ENCODE measurements around the gene LSM3. TPM values are rescaled to one million over a fixed set of nuclear protein-coding genes. Genes with fewer than 3 reads are reported as not detected.

LSM3 gene
- total and polyA plus RNA-seq, 12 donors, result 4.1 to 25.8 (median 9.5) TPM

DNA sequence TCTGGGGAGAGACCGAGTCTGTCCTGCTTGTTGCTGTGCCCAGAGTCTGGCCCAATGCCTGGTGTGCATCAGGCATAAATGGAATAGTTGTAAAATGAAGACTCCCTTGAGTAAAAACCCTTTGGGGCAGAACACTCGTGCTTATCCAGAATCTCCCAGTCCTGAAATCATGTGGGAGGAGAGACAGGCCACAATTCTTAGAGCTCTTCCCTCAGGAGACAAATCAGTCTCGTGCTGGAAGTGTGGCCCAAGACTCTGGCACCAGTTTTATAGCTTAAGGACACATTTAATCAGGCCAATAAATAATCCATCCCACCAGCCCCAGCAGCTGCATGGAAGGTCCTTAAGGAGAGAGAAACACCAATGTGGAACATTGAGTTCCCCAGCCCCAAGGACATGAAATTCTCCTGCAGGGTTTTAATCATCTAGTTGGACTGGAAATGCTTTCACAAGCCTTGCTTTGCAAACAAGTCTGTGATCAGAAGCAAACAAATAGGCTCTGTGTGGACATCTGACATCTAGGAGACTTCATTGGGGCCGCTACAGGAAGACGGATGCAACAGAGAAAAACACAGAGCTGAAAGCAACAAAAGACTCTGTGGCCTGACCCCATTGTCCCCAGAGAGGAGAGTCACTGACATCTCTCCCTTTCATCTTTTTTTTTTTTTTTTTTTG is 70.4 kb downstream of the LSM3 start:
- Histone ChIP-seq H3K27me3 (no peaks in the 10 kb centered on the region), H3K36me3 (replicated peaks in 1 of 2) (no peaks in the 10 kb centered on the region), H3K4me1 (replicated peaks in 1 of 2) (peaks cover 0 to 5% of the 10 kb centered on the region in 2 donors), H3K4me3 (no peak overlapping the region), H3K9me3 (replicated peaks in 1 of 3) (no peaks in the 10 kb centered on the region), H3K27ac (peak overlapping the region in 2 of 5 donors; percentile 21 to 52)
- WGBS, 4 donors, result 42 to 64% (median 56%) methylated on average over 5 of the region's 5 CpGs
- TF ChIP-seq POLR2A (IDR thresholded peaks at IDR 0.05), result no peak
- TF ChIP-seq, protein P1, sequence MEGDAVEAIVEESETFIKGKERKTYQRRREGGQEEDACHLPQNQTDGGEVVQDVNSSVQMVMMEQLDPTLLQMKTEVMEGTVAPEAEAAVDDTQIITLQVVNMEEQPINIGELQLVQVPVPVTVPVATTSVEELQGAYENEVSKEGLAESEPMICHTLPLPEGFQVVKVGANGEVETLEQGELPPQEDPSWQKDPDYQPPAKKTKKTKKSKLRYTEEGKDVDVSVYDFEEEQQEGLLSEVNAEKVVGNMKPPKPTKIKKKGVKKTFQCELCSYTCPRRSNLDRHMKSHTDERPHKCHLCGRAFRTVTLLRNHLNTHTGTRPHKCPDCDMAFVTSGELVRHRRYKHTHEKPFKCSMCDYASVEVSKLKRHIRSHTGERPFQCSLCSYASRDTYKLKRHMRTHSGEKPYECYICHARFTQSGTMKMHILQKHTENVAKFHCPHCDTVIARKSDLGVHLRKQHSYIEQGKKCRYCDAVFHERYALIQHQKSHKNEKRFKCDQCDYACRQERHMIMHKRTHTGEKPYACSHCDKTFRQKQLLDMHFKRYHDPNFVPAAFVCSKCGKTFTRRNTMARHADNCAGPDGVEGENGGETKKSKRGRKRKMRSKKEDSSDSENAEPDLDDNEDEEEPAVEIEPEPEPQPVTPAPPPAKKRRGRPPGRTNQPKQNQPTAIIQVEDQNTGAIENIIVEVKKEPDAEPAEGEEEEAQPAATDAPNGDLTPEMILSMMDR (IDR thresholded peaks at IDR 0.05), result no peak
- peak in 5 of 7 donors; percentile 32 to 72 (median 45) for DNase-seq
- intact Hi-C loops (cut with DNase I), result no loop called here

Other genes starting within 250 kb of the LSM3 start
- gene CHCHD4, start 53.9 kb upstream of the LSM3 start, total RNA-seq, result 10 to 100 TPM; 10.2 to 34.6 (median 18.2) TPM
- 10 to 100 TPM; 10.1 to 39.0 (median 11.7) TPM for gene CHCHD4, start 53.9 kb upstream of the LSM3 start, polyA plus RNA-seq
- 10 to 100 TPM; 51.7 to 79.1 (median 58.0) TPM for gene TMEM43, start 53.8 kb upstream of the LSM3 start, total RNA-seq
- gene TMEM43, start 53.8 kb upstream of the LSM3 start, polyA plus RNA-seq, result 10 to 100 TPM; 40.0 to 50.4 (median 41.5) TPM
- gene XPC, start 216 bp upstream of the LSM3 start, total RNA-seq, result 10 to 100 TPM; 15.6 to 66.5 (median 32.8) TPM
- 10 to 100 TPM; 20.4 to 30.7 (median 21.2) TPM for gene XPC, start 216 bp upstream of the LSM3 start, polyA plus RNA-seq
- 100 to 1,000 TPM in 3 of 9 donors, 10 to 100 TPM in 6; 35.8 to 197 (median 89.4) TPM for gene SLC6A6, start 223.8 kb downstream of the LSM3 start, total RNA-seq
- 10 to 100 TPM; 10.6 to 80.8 (median 13.0) TPM for gene SLC6A6, start 223.8 kb downstream of the LSM3 start, polyA plus RNA-seq

Measured in adrenal gland (tissue), 12 donors.